PC-9 (cell line): ENCODE results near the gene MCOLN1. TPM values are rescaled to one million over a fixed set of nuclear protein-coding genes. Genes with fewer than 3 reads are reported as not detected.

Experiments used
- BruUV-seq: library from RNA; stranded (reverse); fragments of 400-500 nt; replicated peaks from 2 replicates; lab custom pipeline; 2021; lab: Mats Ljungman, UMichigan
- CTCF ChIA-PET: fragments of 300-600 bp; sonication (Branson Sonifier 250); formaldehyde crosslinking; loops from one replicate; lab custom pipeline; 2022; ENCODE audit warnings: antibody characterized with exemption; lab: Charles Lee
- POLR2A ChIA-PET: fragments of 300-600 bp; sonication (Branson Sonifier 250); formaldehyde crosslinking; loops from one replicate; lab custom pipeline; 2022; ENCODE audit warnings: antibody characterized with exemption; ENCODE audit not compliant: unreplicated experiment; lab: Charles Lee
- DNase-seq, 2 experiments: peaks; one replicate each; pipeline versions ENCODE4 v3.0.0 to v3.0.0-alpha.2; 2015 to 2022; ENCODE audit warnings: mixed read lengths in 1 of 2
- H2AFZ ChIP-seq: fragments of 200-600 bp; sonication (generic); 2 replicates; pipeline ENCODE4 v1.8.1; 2017; ENCODE audit warnings: antibody characterized with exemption
- H3F3A ChIP-seq: fragments of 200-600 bp; sonication (generic); 2 replicates; pipeline ENCODE4 v1.8.1; 2017; ENCODE audit warnings: antibody characterized with exemption, mild to moderate bottlenecking, low read depth; ENCODE audit not compliant: insufficient read depth
- H3K27ac ChIP-seq: fragments of 200-600 bp; sonication (generic); 2 replicates; pipeline ENCODE4 v1.6.1; 2016; ENCODE audit warnings: mixed run types
- H3K27me3 ChIP-seq: fragments of 200-600 bp; sonication (generic); 2 replicates; pipeline ENCODE4 v1.6.1; 2016; ENCODE audit warnings: low read depth, mixed run types; ENCODE audit not compliant: insufficient read depth
- H3K36me3 ChIP-seq: fragments of 200-600 bp; sonication (generic); 2 replicates; pipeline ENCODE4 v1.6.1; 2016; ENCODE audit warnings: low read depth, mixed run types
- H3K4me1 ChIP-seq: fragments of 200-600 bp; sonication (generic); replicated peaks from 2 replicates; pipeline ENCODE4 v1.6.1; 2016; ENCODE audit warnings: mixed run types; ENCODE audit not compliant: insufficient read depth
- H3K4me2 ChIP-seq: fragments of 200-600 bp; sonication (generic); 2 replicates; pipeline ENCODE4 v1.6.1; 2017; ENCODE audit warnings: mixed run types
- H3K4me3 ChIP-seq: fragments of 200-600 bp; sonication (generic); 2 replicates; pipeline ENCODE4 v1.6.1; 2016; ENCODE audit warnings: mixed run types
- H3K79me2 ChIP-seq: fragments of 200-600 bp; sonication (generic); 2 replicates; pipeline ENCODE4 v1.6.1; 2017; ENCODE audit warnings: low read depth, mixed run types
- H3K9me2 ChIP-seq: fragments of 200-600 bp; sonication (generic); 2 replicates; pipeline ENCODE4 v1.8.1; 2017; ENCODE audit warnings: mild to moderate bottlenecking; ENCODE audit not compliant: insufficient read depth
- H3K9me3 ChIP-seq: fragments of 200-600 bp; sonication (generic); 2 replicates; pipeline ENCODE4 v1.8.1; 2016; ENCODE audit warnings: low read depth; ENCODE audit not compliant: insufficient read depth
- H4K20me1 ChIP-seq: fragments of 200-600 bp; sonication (generic); 2 replicates; pipeline ENCODE4 v1.8.1; 2017; ENCODE audit not compliant: insufficient read depth
- CTCF ChIP-seq: fragments of 200-600 bp; sonication (generic); conservative IDR thresholded peaks from 2 replicates; pipeline ENCODE4 v1.6.1; 2017; ENCODE audit warnings: mixed run types, antibody characterized with exemption, mild to moderate bottlenecking, moderate library complexity
- EZH2 ChIP-seq: fragments of 200-600 bp; sonication (generic); IDR thresholded peaks from 2 replicates; pipeline ENCODE4 v1.8.0; 2017; ENCODE audit warnings: antibody characterized with exemption, low read depth
- intact Hi-C: fragments of 100-400 bp; cut with micrococcal nuclease; formaldehyde crosslinking; loops from one replicate; pipeline ENCODE4 v1.10.0; 2022; ENCODE audit not compliant: unreplicated experiment
- total RNA-seq: library from RNA; stranded (reverse); gene quantifications from 2 replicates; pipeline ENCODE4 v1.2.3, GENCODE V29; 2021

Gene MCOLN1
- total RNA-seq, 1 experiment from 2014 or later: 16.0 TPM

- Histone ChIP-seq H4K20me1 (no peaks in the 10 kb centered on the region), H3K4me2 (no peak overlapping the region), H3F3A (peaks cover 42% of the 10 kb centered on the region), H3K4me3 (no peak overlapping the region), H3K36me3 (no peaks in the 10 kb centered on the region), H2AFZ (no peak overlapping the region), H3K27me3 (no peaks in the 10 kb centered on the region), H3K27ac (no peak overlapping the region), H3K79me2 (peaks cover 16% of the 10 kb centered on the region; the same call in 1 of the 2 replicates), H3K4me1 (peaks cover 24% of the 10 kb centered on the region), H3K9me2 (no peaks in the 10 kb centered on the region), H3K9me3 (no peaks in the 10 kb centered on the region)
- no TSS peak for BruUV-seq
- ChIA-PET POLR2A (interaction anchor here (0.6 kb wide), 2 partner anchors 95 to 659 kb away, joined by 3 to 4 read pairs; no protein-coding TSS in a partner anchor), CTCF (no interaction called here)
- intact Hi-C loops: no loop called here
- TF ChIP-seq EZH2: no peak
- no peak for TF ChIP-seq CTCF
- no peak for DNase-seq
Measured at GRCh38 chr19:7520131-7521051, 2.0 kb upstream of the MCOLN1 start.

- H3K79me2 ChIP-seq: peaks cover 13% of the 10 kb centered on the region; the same call in 1 of the 2 replicates
- peaks cover 21% of the 10 kb centered on the region for H3K4me1 ChIP-seq
- no peak for TF ChIP-seq CTCF
- TF ChIP-seq EZH2: no peak
- no peaks in the 10 kb centered on the region for H4K20me1 ChIP-seq
- H3K4me2 ChIP-seq: peak overlapping the region; percentile 99
- DNase-seq: no peak
- no peak overlapping the region for H3K27ac ChIP-seq
- H3K4me3 ChIP-seq: peak overlapping the region; percentile 89; the same call in 1 of the 2 replicates
- H3K27me3 ChIP-seq: no peaks in the 10 kb centered on the region
- ChIA-PET CTCF (no interaction called here), POLR2A (no interaction called here)
- H3K36me3 ChIP-seq: no peaks in the 10 kb centered on the region
- no peaks in the 10 kb centered on the region for H3K9me2 ChIP-seq
- intact Hi-C loops: loop anchor here (1.0 kb wide), 1 partner anchor 13 kb away; no protein-coding TSS in a partner anchor
- peaks cover 40% of the 10 kb centered on the region for H3F3A ChIP-seq
- no peaks in the 10 kb centered on the region for H3K9me3 ChIP-seq
- peak overlapping the region; percentile 39; the same call in 1 of the 2 replicates for H2AFZ ChIP-seq
- BruUV-seq: no TSS peak
Measured at GRCh38 chr19:7521551-7522071, 813 bp upstream of the MCOLN1 start.

GRCh38 chr19:7522923-7523667 is 671 bp downstream of the MCOLN1 start:
- DNase-seq: no peak
- no peak for TF ChIP-seq EZH2
- TF ChIP-seq CTCF: no peak
- Histone ChIP-seq H4K20me1 (no peaks in the 10 kb centered on the region), H3K4me2 (peak overlapping the region; percentile 99), H3K79me2 (0 out of 2 replicates have a peak, but pooled peaks cover 7% of the 10 kb centered on the region), H2AFZ (peak overlapping the region; percentile 94), H3K36me3 (no peaks in the 10 kb centered on the region), H3K27ac (no peak overlapping the region), H3F3A (peaks cover 25% of the 10 kb centered on the region; the same call in 1 of the 2 replicates), H3K9me2 (no peaks in the 10 kb centered on the region), H3K4me3 (peak overlapping the region; percentile 89), H3K27me3 (no peaks in the 10 kb centered on the region), H3K4me1 (peaks cover 16% of the 10 kb centered on the region), H3K9me3 (no peaks in the 10 kb centered on the region)
- ChIA-PET CTCF (interaction anchor here (0.6 kb wide), 1 partner anchor 36 kb away, joined by 3 read pairs; no protein-coding TSS in a partner anchor), POLR2A (no interaction called here)
- intact Hi-C loops: loop anchor here (1.0 kb wide), 1 partner anchor 11 kb away; no protein-coding TSS in a partner anchor
- TSS peak; percentile 23 for BruUV-seq
